IMR-90 (cell line): ENCODE results near the gene DMD. TPM values are rescaled to one million over a fixed set of nuclear protein-coding genes. Genes with fewer than 3 reads are reported as not detected.

Experiments used
- ATAC-seq: fragments of 200-7000 bp; cut with Tn5 transposase; 2 replicates; pipeline ENCODE4 v1.9.1; 2020; ENCODE audit warnings: low read depth, mild to moderate bottlenecking, moderate library complexity
- BruUV-seq: library from RNA; stranded (reverse); fragments of 400-500 nt; replicated peaks from 2 replicates; lab custom pipeline; 2021; lab: Mats Ljungman, UMichigan
- CTCF ChIA-PET: fragments of 300-600 bp; formaldehyde crosslinking; extraction: SDS; loops from one replicate; lab custom pipeline; 2021; ENCODE audit warnings: antibody characterized with exemption; lab: Yijun Ruan, JAX
- POLR2A ChIA-PET: fragments of 300-600 bp; sonication (Branson Sonifier 250); formaldehyde crosslinking; loops from one replicate; lab custom pipeline; 2022; ENCODE audit warnings: antibody characterized with exemption; ENCODE audit not compliant: unreplicated experiment; lab: Charles Lee
- DNase-seq: peaks from one replicate; pipeline ENCODE4 v3.0.0; 2013
- H2AFZ ChIP-seq: replicated peaks from 2 replicates; pipeline ENCODE3; 2013; ENCODE audit warnings: low read length, mild to moderate bottlenecking; ENCODE audit not compliant: poor library complexity
- H2AK5ac ChIP-seq: 2 replicates; pipeline ENCODE4 v1.6.1; 2013; ENCODE audit warnings: low read depth, low read length, inconsistent platforms
- H2AK9ac ChIP-seq: replicated peaks from 2 replicates; pipeline ENCODE3; 2013; ENCODE audit warnings: mild to moderate bottlenecking, low read depth, low read length, moderate library complexity; ENCODE audit not compliant: poor library complexity
- H2BK120ac ChIP-seq: 2 replicates; pipeline ENCODE4 v1.6.1; 2013; ENCODE audit warnings: low read depth, low read length, inconsistent platforms
- H2BK15ac ChIP-seq: 3 replicates; pipeline ENCODE4 v1.6.1; 2013; ENCODE audit warnings: low read depth, low read length, inconsistent platforms
- H2BK20ac ChIP-seq: 2 replicates; pipeline ENCODE4 v1.6.1; 2013; ENCODE audit warnings: low read depth, mild to moderate bottlenecking, inconsistent platforms, low read length, moderate library complexity
- H2BK5ac ChIP-seq: 2 replicates; pipeline ENCODE4 v1.6.1; 2013; ENCODE audit warnings: mild to moderate bottlenecking, low read depth, low read length, inconsistent platforms; ENCODE audit not compliant: poor library complexity, severe bottlenecking
- H3K14ac ChIP-seq: replicated peaks from 2 replicates; pipeline ENCODE4 v1.6.1; 2013; ENCODE audit warnings: low read depth, low read length, inconsistent platforms
- H3K18ac ChIP-seq: 2 replicates; pipeline ENCODE4 v1.6.1; 2013; ENCODE audit warnings: low read depth, low read length, control low read depth
- H3K23ac ChIP-seq: 2 replicates; pipeline ENCODE4 v1.6.1; 2013; ENCODE audit warnings: low read depth, low read length, inconsistent platforms
- H3K27ac ChIP-seq: 2 replicates; pipeline ENCODE4 v1.5.1; 2013; ENCODE audit warnings: mild to moderate bottlenecking, control low read depth, low read length; ENCODE audit not compliant: insufficient read depth
- H3K27me3 ChIP-seq: 2 replicates; pipeline ENCODE4 v1.6.1; 2013; ENCODE audit warnings: low read length; ENCODE audit not compliant: control insufficient read depth, insufficient read depth
- H3K36me3 ChIP-seq: 2 replicates; pipeline ENCODE4 v1.6.1; 2013; ENCODE audit warnings: low read length, mixed read lengths; ENCODE audit not compliant: control insufficient read depth, insufficient read depth
- H3K4ac ChIP-seq: 2 replicates; pipeline ENCODE4 v1.6.1; 2013; ENCODE audit warnings: low read depth, low read length, inconsistent platforms
- H3K4me1 ChIP-seq: 2 replicates; pipeline ENCODE4 v1.6.1; 2013; ENCODE audit warnings: low read length, mixed read lengths; ENCODE audit not compliant: control insufficient read depth, insufficient read depth
- H3K4me2 ChIP-seq: 2 replicates; pipeline ENCODE4 v1.6.1; 2013; ENCODE audit warnings: low read depth, mild to moderate bottlenecking, control low read depth, low read length, moderate library complexity
- H3K4me3 ChIP-seq: 2 replicates; pipeline ENCODE4 v1.5.1; 2013; ENCODE audit warnings: low read depth, mild to moderate bottlenecking, control low read depth, low read length, moderate library complexity; ENCODE audit not compliant: insufficient read depth
- H3K56ac ChIP-seq: 2 replicates; pipeline ENCODE4 v1.6.1; 2013; ENCODE audit warnings: low read length, inconsistent platforms; ENCODE audit not compliant: insufficient read depth; ENCODE audit errors: extremely low read depth
- H3K79me1 ChIP-seq, 2 experiments: 2 replicates each; pipeline ENCODE4 v1.6.1; 2013; ENCODE audit warnings: low read length in 2 of 2, inconsistent platforms in 1 of 2, low read depth in 1 of 2
- H3K9ac ChIP-seq: 2 replicates; pipeline ENCODE4 v1.6.1; 2013; ENCODE audit warnings: low read depth, low read length, control low read depth
- H3K9me1 ChIP-seq: 2 replicates; pipeline ENCODE4 v1.6.1; 2013; ENCODE audit warnings: low read length, inconsistent platforms; ENCODE audit not compliant: insufficient read depth
- H3K9me3 ChIP-seq: 2 replicates; pipeline ENCODE4 v1.6.1; 2013; ENCODE audit warnings: low read length; ENCODE audit not compliant: control insufficient read depth, insufficient read depth
- H4K20me1 ChIP-seq: 2 replicates; pipeline ENCODE4 v1.6.1; 2013; ENCODE audit warnings: low read length, inconsistent platforms; ENCODE audit not compliant: insufficient read depth
- H4K5ac ChIP-seq: 2 replicates; pipeline ENCODE4 v1.6.1; 2013; ENCODE audit warnings: mild to moderate bottlenecking, low read depth, low read length, control low read depth
- H4K8ac ChIP-seq, 2 experiments: 2 replicates each; pipeline ENCODE4 v1.6.1; 2013; ENCODE audit warnings: low read depth in 2 of 2, low read length in 2 of 2, control low read depth in 1 of 2, inconsistent platforms in 1 of 2
- H4K91ac ChIP-seq: 2 replicates; pipeline ENCODE4 v1.6.1; 2013; ENCODE audit warnings: low read depth, low read length, inconsistent platforms; ENCODE audit not compliant: insufficient read depth
- BHLHE40 ChIP-seq: fragments of 150-350 bp; IDR thresholded peaks from 2 replicates; pipeline ENCODE4 v1.6.1; 2016; ENCODE audit warnings: mild to moderate bottlenecking, low read depth, low read length
- CEBPB ChIP-seq: IDR thresholded peaks from 2 replicates; pipeline ENCODE4 v1.6.1; 2012; ENCODE audit warnings: low read depth, low read length, improper control_type of control experiment
- CHD1 ChIP-seq: IDR thresholded peaks from 2 replicates; pipeline ENCODE4 v1.6.1; 2012; ENCODE audit warnings: low read depth, low read length, improper control_type of control experiment
- FOS ChIP-seq: fragments of 150-350 bp; IDR thresholded peaks from 2 replicates; pipeline ENCODE4 v1.6.1; 2016; ENCODE audit warnings: low read depth, low read length
- MAFK ChIP-seq: IDR thresholded peaks from 2 replicates; pipeline ENCODE4 v1.6.1; 2012; ENCODE audit warnings: low read depth, low read length, improper control_type of control experiment
- MAZ ChIP-seq: IDR thresholded peaks from 2 replicates; pipeline ENCODE4 v1.6.1; 2012; ENCODE audit warnings: low read depth, mild to moderate bottlenecking, low read length, improper control_type of control experiment, moderate library complexity, borderline replicate concordance
- MXI1 ChIP-seq: IDR thresholded peaks from 2 replicates; pipeline ENCODE4 v1.6.1; 2012; ENCODE audit warnings: low read depth, mild to moderate bottlenecking, low read length, moderate library complexity, borderline replicate concordance
- NFE2L2 ChIP-seq: fragments of 150-350 bp; IDR thresholded peaks from 2 replicates; pipeline ENCODE4 v1.6.1; 2016; ENCODE audit warnings: low read depth, mild to moderate bottlenecking, low read length
- POLR2A ChIP-seq: IDR thresholded peaks from 2 replicates; pipeline ENCODE4 v1.6.1; 2012; ENCODE audit warnings: mild to moderate bottlenecking, low read depth, low read length
- RAD21 ChIP-seq: IDR thresholded peaks from 2 replicates; pipeline ENCODE4 v1.6.1; 2012; ENCODE audit warnings: low read length, improper control_type of control experiment
- RCOR1 ChIP-seq: IDR thresholded peaks from 2 replicates; pipeline ENCODE4 v1.6.1; 2012; ENCODE audit warnings: mild to moderate bottlenecking, low read length, improper control_type of control experiment; ENCODE audit not compliant: insufficient replicate concordance
- RFX5 ChIP-seq: IDR thresholded peaks from 2 replicates; pipeline ENCODE4 v1.8.0; 2012; ENCODE audit warnings: low read depth, mild to moderate bottlenecking, low read length, moderate library complexity
- SMC3 ChIP-seq: fragments of 150-350 bp; IDR thresholded peaks from 2 replicates; pipeline ENCODE4 v1.6.1; 2016; ENCODE audit warnings: low read depth, mild to moderate bottlenecking, antibody characterized with exemption, low read length, moderate library complexity
- WGBS, 2 experiments: methylation state at CpG; one replicate each; pipeline versions ENCODE4 v1.1.5 to v1.1.7; 2013; ENCODE audit warnings: missing lambda C conversion rate in 2 of 2; ENCODE audit not compliant: insufficient read length in 1 of 2; ENCODE audit errors: extremely low coverage in 2 of 2; 5-methylcytosine and 5-hydroxymethylcytosine counted together
- dilution Hi-C: fragments of 300-500 bp; cut with HindIII; formaldehyde crosslinking; loops from one replicate; pipeline ENCODE4 v1.14.3; 2018; ENCODE audit warnings: low sequenced_read_pairs; ENCODE audit not compliant: unreplicated experiment
- in situ Hi-C: fragments of 300-500 bp; cut with MboI; formaldehyde crosslinking; loops from 3 replicates; pipeline ENCODE4 v1.14.3; 2019; ENCODE audit warnings: low sequenced_read_pairs, inconsistent platforms, mixed read lengths
- intact Hi-C: fragments of 100-400 bp; cut with micrococcal nuclease; formaldehyde crosslinking; loops from 2 replicates; pipeline ENCODE4 v1.10.0; 2022
- polyA plus RNA-seq, 3 experiments: library from polyadenylated mRNA; depleted of rRNA; stranded (reverse); fragments of >200 nt; gene quantifications; 2 replicates each; pipeline ENCODE4 v1.2.3, GENCODE V29; 2012; ENCODE audit warnings: low replicate concordance in 1 of 3
- total RNA-seq: library from RNA; depleted of rRNA; stranded (reverse); fragments of >200 nt; gene quantifications from 2 replicates; pipeline ENCODE4 v1.2.3, GENCODE V29; 2012
- TF ChIP-seq, protein P1 (sequence below): conservative IDR thresholded peaks from 2 replicates; pipeline ENCODE4 v1.5.1; 2012; ENCODE audit warnings: mild to moderate bottlenecking, low read depth, low read length, improper control_type of control experiment
- TF ChIP-seq, protein P2 (sequence below): fragments of 150-350 bp; IDR thresholded peaks from 2 replicates; pipeline ENCODE4 v1.6.1; 2017; ENCODE audit warnings: mild to moderate bottlenecking, antibody characterized with exemption, low read length, low read depth
- TF ChIP-seq, protein P3 (sequence below): fragments of 150-350 bp; IDR thresholded peaks from 2 replicates; pipeline ENCODE4 v1.6.1; 2016; ENCODE audit warnings: low read depth, mild to moderate bottlenecking, low read length, moderate library complexity, borderline replicate concordance

DMD gene
- total and polyA plus RNA-seq, 2 of the 4 experiments (the other 2 are of a cell fraction): 6.6 to 11.8 TPM

DNA sequence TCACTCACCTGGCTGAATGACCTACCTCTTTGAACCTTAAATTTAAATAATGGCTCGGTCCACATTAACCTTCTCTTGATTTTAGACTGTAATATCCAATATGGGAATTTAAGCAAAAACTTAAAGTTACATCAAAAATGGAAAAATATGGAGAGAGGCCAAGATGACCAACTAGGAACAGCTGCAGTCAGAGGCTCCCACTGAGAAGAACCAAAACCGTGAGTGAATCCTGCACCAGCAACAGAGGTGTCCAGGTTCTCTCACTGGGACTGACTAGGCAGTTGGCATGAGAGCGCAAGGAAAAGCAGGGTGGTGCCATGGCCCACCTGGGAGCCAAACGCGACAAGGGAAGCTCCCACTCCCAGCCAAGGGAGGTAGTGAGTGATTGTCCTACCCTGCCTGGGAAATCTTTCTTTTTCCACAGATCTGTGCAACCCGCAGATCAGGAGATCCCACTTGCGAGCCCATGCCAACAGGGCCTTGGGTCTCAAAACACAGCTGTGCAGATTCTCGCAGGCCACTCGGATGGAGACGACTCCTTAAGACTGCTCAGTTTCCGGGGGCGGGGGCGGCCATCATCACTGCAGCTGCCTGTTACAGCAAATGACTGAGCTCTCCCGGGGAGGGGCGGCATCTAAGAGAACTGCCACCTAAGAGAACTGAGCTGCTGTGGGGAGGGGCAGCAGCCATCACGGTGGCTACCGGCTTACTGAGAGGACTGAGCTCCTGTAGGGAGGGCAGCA is 343.4 kb downstream of the DMD start:
- 63% methylated on average over 2 of the region's 17 CpGs; no CpG with 5 or more reads in 1 of the 2 experiments for WGBS, 2 experiments
- ATAC-seq: no peak

More for the DNA sequence above, 343.4 kb downstream of the DMD start:
- Histone ChIP-seq H3K56ac (no peak overlapping the region), H3K36me3 (no peaks in the 10 kb centered on the region), H2BK15ac (no peak overlapping the region), H3K27ac (no peak overlapping the region), H3K4me2 (no peak overlapping the region), H3K4me1 (no peaks in the 10 kb centered on the region; the same call in 1 of the 2 replicates), H3K27me3 (no peaks in the 10 kb centered on the region), H4K5ac (no peak overlapping the region), H3K4me3 (no peak overlapping the region), H2AK9ac (no peak overlapping the region), H3K9me1 (no peaks in the 10 kb centered on the region), H2BK20ac (no peak overlapping the region), H4K8ac (no peak overlapping the region), H3K14ac (no peak overlapping the region), H2BK120ac (no peak overlapping the region), H2AFZ (no peak overlapping the region), H4K20me1 (no peaks in the 10 kb centered on the region), H3K9ac (no peak overlapping the region), H2AK5ac (no peak overlapping the region), H3K23ac (no peak overlapping the region), H3K4ac (no peak overlapping the region), H3K79me1 (no peaks in the 10 kb centered on the region), H3K18ac (no peak overlapping the region), H2BK5ac (no peak overlapping the region), H3K9me3 (no peaks in the 10 kb centered on the region), H4K91ac (no peak overlapping the region)
- TF ChIP-seq CHD1 (no peak), SMC3 (no peak), CEBPB (no peak), NFE2L2 (no peak), FOS (no peak), MAZ (no peak), RCOR1 (no peak), RFX5 (no peak), MAFK (no peak), POLR2A (no peak), MXI1 (no peak), BHLHE40 (no peak), RAD21 (no peak)
- TF ChIP-seq, protein P1, sequence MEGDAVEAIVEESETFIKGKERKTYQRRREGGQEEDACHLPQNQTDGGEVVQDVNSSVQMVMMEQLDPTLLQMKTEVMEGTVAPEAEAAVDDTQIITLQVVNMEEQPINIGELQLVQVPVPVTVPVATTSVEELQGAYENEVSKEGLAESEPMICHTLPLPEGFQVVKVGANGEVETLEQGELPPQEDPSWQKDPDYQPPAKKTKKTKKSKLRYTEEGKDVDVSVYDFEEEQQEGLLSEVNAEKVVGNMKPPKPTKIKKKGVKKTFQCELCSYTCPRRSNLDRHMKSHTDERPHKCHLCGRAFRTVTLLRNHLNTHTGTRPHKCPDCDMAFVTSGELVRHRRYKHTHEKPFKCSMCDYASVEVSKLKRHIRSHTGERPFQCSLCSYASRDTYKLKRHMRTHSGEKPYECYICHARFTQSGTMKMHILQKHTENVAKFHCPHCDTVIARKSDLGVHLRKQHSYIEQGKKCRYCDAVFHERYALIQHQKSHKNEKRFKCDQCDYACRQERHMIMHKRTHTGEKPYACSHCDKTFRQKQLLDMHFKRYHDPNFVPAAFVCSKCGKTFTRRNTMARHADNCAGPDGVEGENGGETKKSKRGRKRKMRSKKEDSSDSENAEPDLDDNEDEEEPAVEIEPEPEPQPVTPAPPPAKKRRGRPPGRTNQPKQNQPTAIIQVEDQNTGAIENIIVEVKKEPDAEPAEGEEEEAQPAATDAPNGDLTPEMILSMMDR: no peak
- TF ChIP-seq, protein P2, sequence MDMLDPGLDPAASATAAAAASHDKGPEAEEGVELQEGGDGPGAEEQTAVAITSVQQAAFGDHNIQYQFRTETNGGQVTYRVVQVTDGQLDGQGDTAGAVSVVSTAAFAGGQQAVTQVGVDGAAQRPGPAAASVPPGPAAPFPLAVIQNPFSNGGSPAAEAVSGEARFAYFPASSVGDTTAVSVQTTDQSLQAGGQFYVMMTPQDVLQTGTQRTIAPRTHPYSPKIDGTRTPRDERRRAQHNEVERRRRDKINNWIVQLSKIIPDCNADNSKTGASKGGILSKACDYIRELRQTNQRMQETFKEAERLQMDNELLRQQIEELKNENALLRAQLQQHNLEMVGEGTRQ: no peak
- TF ChIP-seq, protein P3, sequence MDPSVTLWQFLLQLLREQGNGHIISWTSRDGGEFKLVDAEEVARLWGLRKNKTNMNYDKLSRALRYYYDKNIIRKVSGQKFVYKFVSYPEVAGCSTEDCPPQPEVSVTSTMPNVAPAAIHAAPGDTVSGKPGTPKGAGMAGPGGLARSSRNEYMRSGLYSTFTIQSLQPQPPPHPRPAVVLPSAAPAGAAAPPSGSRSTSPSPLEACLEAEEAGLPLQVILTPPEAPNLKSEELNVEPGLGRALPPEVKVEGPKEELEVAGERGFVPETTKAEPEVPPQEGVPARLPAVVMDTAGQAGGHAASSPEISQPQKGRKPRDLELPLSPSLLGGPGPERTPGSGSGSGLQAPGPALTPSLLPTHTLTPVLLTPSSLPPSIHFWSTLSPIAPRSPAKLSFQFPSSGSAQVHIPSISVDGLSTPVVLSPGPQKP: no peak
- POLR2A ChIA-PET: no interaction called here
- intact Hi-C loops: no loop called here
- in situ Hi-C loops: no loop called here
- no peak for DNase-seq
- CTCF ChIA-PET: no interaction called here
- BruUV-seq: no TSS peak
- dilution Hi-C loops: no loop called here
